ENCODE results near the gene HIPK2. TPM values are rescaled to one million over a fixed set of nuclear protein-coding genes. Genes with fewer than 3 reads are reported as not detected.

The HIPK2 gene
- total and polyA plus RNA-seq, 7 donors, result 2.4 to 15.7 (median 7.9) TPM

DNA sequence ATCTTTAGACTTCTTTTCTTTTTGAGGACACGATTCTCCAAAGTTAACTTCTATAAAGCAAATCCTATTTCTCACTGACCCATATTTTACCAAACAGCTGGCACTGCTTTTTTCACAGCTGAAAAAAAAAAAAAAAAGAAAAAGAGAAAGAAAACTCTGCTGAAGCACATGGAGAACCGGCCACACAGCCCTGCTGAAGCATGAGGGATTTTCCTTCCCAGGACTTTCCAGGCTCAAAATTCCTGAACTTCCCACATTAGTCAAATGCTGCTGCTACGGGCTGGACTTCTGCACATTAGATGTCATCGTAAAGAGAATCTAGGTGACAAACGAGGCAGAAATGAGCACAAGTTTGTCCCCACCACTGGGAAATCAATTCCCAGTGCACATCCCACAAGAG is 25.2 kb downstream of the HIPK2 start:
- TF ChIP-seq POLR2A (IDR thresholded peaks at IDR 0.05) (no peak), EP300 (IDR thresholded peaks at IDR 0.05) (no peak)
- TF ChIP-seq, protein P1, sequence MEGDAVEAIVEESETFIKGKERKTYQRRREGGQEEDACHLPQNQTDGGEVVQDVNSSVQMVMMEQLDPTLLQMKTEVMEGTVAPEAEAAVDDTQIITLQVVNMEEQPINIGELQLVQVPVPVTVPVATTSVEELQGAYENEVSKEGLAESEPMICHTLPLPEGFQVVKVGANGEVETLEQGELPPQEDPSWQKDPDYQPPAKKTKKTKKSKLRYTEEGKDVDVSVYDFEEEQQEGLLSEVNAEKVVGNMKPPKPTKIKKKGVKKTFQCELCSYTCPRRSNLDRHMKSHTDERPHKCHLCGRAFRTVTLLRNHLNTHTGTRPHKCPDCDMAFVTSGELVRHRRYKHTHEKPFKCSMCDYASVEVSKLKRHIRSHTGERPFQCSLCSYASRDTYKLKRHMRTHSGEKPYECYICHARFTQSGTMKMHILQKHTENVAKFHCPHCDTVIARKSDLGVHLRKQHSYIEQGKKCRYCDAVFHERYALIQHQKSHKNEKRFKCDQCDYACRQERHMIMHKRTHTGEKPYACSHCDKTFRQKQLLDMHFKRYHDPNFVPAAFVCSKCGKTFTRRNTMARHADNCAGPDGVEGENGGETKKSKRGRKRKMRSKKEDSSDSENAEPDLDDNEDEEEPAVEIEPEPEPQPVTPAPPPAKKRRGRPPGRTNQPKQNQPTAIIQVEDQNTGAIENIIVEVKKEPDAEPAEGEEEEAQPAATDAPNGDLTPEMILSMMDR (IDR thresholded peaks at IDR 0.05), result no peak
- Histone ChIP-seq H3K27ac (no peak overlapping the region), H3K4me1 (no peaks in the 10 kb centered on the region), H3K9me3 (no peaks in the 10 kb centered on the region), H3K36me3 (no peaks in the 10 kb centered on the region), H3K27me3 (no peaks in the 10 kb centered on the region), H3K4me3 (no peak overlapping the region)
- no peak for DNase-seq
- intact Hi-C loops (cut with DNase I), result no loop called here
- 69 to 82% methylated on average over 5 of the region's 5 CpGs for WGBS, 2 donors

GRCh38 chr7:139752148-139752547 is 25.6 kb downstream of the HIPK2 start:
- H3K4me3 ChIP-seq, result no peak overlapping the region
- H3K4me1 ChIP-seq, result no peaks in the 10 kb centered on the region
- intact Hi-C loops (cut with DNase I), result no loop called here
- no peak for DNase-seq
- TF ChIP-seq POLR2A (IDR thresholded peaks at IDR 0.05) (no peak), POLR2AphosphoS5 (IDR thresholded peaks at IDR 0.05) (no peak), EP300 (IDR thresholded peaks at IDR 0.05) (no peak)
- TF ChIP-seq, protein P1 (IDR thresholded peaks at IDR 0.05), result no peak
- H3K9me3 ChIP-seq, result no peaks in the 10 kb centered on the region
- 83 to 84% methylated on average over 5 of the region's 5 CpGs for WGBS, 2 donors
- H3K27me3 ChIP-seq, result no peaks in the 10 kb centered on the region
- no peaks in the 10 kb centered on the region for H3K36me3 ChIP-seq
- H3K27ac ChIP-seq, result no peak overlapping the region

DNA sequence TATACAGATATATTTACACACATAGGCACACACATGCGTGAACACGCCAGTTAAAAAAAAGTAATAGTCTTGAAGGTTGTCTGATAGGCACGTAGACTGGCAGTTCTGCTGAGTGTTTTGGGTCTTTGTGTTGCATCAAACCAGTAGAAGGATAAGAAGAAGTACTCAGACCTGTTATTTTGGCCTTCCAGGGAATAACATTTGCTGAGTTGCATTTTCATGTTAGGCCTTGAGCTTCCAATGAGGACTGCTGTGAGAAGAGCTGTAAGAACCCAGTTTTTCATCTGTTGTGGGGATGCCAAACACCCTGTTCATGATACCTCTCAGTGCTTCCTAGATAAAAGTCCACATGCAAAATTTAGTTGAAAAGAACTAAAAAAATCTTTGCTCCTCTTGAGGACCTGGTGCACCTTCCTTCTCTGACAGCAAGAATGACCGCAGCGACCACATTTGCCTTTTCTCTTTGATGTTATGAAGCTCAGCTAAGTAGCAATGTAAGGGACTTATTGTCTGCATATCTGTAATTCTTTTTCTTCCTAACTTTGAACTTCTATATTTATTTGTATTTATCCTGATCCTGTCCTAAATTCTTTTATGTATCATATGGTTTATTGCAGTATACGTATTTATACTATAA is 27.2 kb downstream of the HIPK2 start:
- TF ChIP-seq POLR2A (IDR thresholded peaks at IDR 0.05), result no peak
- TF ChIP-seq POLR2AphosphoS5 (IDR thresholded peaks at IDR 0.05), result no peak
- no peak for DNase-seq
- intact Hi-C loops (cut with DNase I), result no loop called here
- H3K4me1 ChIP-seq, result peaks cover 0 to 14% (median 8%) of the 10 kb centered on the region in 4 donors
- H3K9me3 ChIP-seq, result no peaks in the 10 kb centered on the region
- no peak overlapping the region for H3K4me3 ChIP-seq
- no peaks in the 10 kb centered on the region for H3K27me3 ChIP-seq
- 91 to 93% methylated on average over 6 of the region's 6 CpGs for WGBS, 2 donors
- H3K36me3 ChIP-seq, result no peaks in the 10 kb centered on the region
- H3K27ac ChIP-seq, result no peak overlapping the region

DNA sequence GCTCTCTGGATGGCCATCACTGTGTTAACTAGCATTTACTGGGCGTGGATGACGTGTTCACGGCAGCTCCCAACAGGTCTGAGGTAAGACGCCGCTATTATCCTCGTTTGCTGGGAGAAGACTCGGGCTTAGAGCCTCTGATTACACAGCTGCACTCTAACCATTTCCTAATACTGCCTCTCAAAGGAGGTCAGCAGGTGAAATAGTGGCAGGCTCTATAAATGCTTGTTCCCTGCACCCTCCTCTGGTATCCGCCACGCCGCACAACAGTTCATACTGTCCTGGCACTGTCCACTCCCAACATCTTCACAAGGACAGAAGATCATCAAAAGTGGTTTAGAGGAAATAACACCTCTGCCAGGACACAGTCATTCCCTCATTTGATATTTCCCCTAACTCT is 28.3 kb downstream of the HIPK2 start:
- TF ChIP-seq POLR2AphosphoS5 (IDR thresholded peaks at IDR 0.05), result no peak
- TF ChIP-seq POLR2A (IDR thresholded peaks at IDR 0.05), result no peak
- TF ChIP-seq, protein P1 (IDR thresholded peaks at IDR 0.05), result no peak
- no peak for TF ChIP-seq EP300 (IDR thresholded peaks at IDR 0.05)

DNA sequence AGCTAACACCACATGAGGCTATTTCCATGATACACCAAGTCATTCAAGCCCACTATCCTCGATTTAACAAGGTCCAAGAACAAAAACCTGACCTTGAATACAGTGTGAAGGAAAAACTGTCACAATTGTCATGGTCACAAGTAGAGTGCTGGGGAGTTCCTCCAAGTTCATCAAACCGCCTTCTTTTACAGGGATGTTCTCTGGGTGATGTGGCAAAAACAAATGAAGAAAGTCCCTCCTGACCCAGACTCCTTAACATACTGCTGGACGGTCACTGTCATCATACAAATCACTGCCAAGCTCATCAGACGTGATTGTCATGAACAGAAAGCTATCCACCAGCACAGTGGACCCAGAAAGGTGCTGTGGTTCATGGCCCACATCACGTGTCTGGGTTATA is 28.9 kb downstream of the HIPK2 start:
- intact Hi-C loops (cut with DNase I), result no loop called here
- TF ChIP-seq EP300 (IDR thresholded peaks at IDR 0.05), result no peak
- TF ChIP-seq, protein P1 (IDR thresholded peaks at IDR 0.05), result no peak
- no peak for TF ChIP-seq POLR2AphosphoS5 (IDR thresholded peaks at IDR 0.05)
- no peak for TF ChIP-seq POLR2A (IDR thresholded peaks at IDR 0.05)
- H3K27me3 ChIP-seq, result no peaks in the 10 kb centered on the region
- no peaks in the 10 kb centered on the region for H3K36me3 ChIP-seq
- DNase-seq, result no peak
- 88 to 89% methylated on average over 5 of the region's 5 CpGs for WGBS, 2 donors
- no peak overlapping the region for H3K27ac ChIP-seq
- no peaks in the 10 kb centered on the region for H3K9me3 ChIP-seq
- H3K4me3 ChIP-seq, result no peak overlapping the region
- H3K4me1 ChIP-seq, result peaks cover 0 to 17% (median 15%) of the 10 kb centered on the region in 4 donors

More for the DNA sequence above, 28.3 kb downstream of the HIPK2 start:
- H3K4me3 ChIP-seq, result no peak overlapping the region
- no peaks in the 10 kb centered on the region for H3K36me3 ChIP-seq
- no peaks in the 10 kb centered on the region for H3K27me3 ChIP-seq
- H3K9me3 ChIP-seq, result no peaks in the 10 kb centered on the region
- H3K27ac ChIP-seq, result no peak overlapping the region
- intact Hi-C loops (cut with DNase I), result no loop called here
- WGBS, 2 donors, result 87 to 92% methylated on average over 10 of the region's 10 CpGs
- DNase-seq, result no peak
- H3K4me1 ChIP-seq, result peaks cover 0 to 17% (median 15%) of the 10 kb centered on the region in 4 donors
